GM12801 (cell line): ENCODE data around the gene KLRC3.

Experiments used
- TF ChIP-seq, protein P1 (sequence below): IDR thresholded peaks from one replicate; pipeline ENCODE4 v1.5.1; 2011; ENCODE audit warnings: control low read depth; ENCODE audit not compliant: insufficient read length; ENCODE audit errors: extremely low read depth

The KLRC3 gene

DNA sequence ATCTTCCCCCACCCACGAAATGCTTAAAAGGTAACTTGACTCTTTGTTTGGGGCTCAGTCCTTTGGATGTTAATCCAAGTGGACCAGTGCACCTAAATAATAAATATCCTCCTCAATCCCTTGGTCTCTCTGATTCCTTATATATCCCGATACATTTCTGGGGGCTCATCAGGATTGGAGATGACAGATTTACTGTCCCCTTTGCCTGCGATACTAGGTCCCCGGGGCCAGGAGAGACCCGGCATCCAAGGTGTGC, 56.8 kb downstream of the KLRC3 start:
- TF ChIP-seq, protein P1, sequence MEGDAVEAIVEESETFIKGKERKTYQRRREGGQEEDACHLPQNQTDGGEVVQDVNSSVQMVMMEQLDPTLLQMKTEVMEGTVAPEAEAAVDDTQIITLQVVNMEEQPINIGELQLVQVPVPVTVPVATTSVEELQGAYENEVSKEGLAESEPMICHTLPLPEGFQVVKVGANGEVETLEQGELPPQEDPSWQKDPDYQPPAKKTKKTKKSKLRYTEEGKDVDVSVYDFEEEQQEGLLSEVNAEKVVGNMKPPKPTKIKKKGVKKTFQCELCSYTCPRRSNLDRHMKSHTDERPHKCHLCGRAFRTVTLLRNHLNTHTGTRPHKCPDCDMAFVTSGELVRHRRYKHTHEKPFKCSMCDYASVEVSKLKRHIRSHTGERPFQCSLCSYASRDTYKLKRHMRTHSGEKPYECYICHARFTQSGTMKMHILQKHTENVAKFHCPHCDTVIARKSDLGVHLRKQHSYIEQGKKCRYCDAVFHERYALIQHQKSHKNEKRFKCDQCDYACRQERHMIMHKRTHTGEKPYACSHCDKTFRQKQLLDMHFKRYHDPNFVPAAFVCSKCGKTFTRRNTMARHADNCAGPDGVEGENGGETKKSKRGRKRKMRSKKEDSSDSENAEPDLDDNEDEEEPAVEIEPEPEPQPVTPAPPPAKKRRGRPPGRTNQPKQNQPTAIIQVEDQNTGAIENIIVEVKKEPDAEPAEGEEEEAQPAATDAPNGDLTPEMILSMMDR: no peak

DNA sequence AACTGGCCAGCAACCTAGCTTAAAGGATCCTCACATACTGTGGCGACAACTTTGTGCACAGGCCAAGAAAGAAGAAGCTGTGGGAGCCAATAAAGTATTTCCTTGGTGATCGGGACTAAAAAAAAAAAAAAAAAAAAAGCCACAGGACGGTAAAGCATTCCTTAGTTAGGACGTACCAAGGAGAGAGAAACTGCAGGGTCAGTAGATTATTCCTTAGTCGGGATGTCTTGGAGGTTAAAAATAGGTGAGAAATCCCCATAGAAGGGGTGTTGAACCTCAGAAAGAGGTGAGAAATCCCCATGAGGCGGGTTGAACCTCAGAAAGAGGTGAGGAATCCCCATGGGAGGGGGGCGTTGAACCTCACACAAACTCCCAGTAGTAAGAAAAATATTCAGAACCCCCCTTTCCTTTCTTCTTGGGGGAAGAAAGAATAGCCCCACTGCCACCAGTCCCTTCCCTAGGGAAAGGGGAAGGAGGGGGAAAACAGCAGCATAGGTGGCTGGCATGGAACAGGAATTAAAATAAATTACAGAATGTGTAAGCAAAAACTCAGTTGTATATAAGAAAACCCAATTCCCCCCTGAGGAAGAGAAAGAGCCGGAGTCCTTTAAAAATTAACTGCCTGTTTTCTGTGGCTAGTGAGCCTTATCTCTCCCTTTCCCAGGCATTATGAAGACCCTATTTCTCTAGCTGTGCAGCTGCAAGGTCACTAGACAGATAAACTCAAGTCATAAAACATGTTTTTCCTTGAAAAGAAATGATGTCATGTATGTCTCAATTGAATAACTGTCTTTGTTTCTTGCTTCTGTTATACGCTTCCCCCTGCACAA, 57.4 kb downstream of the KLRC3 start:
- TF ChIP-seq, protein P1: no peak

DNA sequence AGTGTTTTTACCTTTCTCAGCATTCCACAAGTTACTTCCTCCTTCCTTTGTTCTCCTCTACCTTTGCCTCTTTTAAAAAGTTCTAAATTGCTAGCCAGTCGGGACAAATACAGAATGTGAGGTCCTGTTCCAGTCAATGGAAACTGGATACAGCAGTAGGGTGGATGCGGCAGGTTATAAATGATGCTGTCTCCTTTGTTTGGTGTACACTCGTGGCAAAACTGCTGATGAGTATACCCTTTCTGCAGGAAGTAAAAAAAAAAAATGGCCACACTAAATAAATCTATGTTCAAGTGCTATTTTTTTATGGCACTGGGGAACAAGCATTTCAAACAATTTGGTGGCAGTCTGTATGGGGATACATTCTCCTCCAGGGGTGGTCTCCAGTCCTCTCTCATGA, 58.1 kb downstream of the KLRC3 start:
- TF ChIP-seq, protein P1: no peak
